ENCODE results near the gene ATXN7L1. TPM values are rescaled to one million over a fixed set of nuclear protein-coding genes. Genes with fewer than 3 reads are reported as not detected.

Gene ATXN7L1
- total and polyA plus RNA-seq, 2 of the 13 experiments (the other 11 are each of a cell fraction or from before 2014, with no cell fraction given) = 4.1 to 7.8 TPM

GRCh38 chr7:105590793-105591192, 285.6 kb downstream of the ATXN7L1 start:
- DNase-seq (ENCODE audit: low spot score) (no peak), FAIRE-seq (no peak), ATAC-seq (no peak)
- in situ Hi-C loops (cut with HindIII; ENCODE audit: extremely low pct_ligation_motif_present, low pct_unique_long_range_greater_than_20kb) = no loop called here
- TF ChIP-seq ONECUT2 (CRISPR knock-in tag; IDR thresholded peaks at IDR 0.05) (no peak), ZNF121 (CRISPR knock-in tag; IDR thresholded peaks at IDR 0.05) (0 out of 2 replicates have a peak, but pooled peaks have one; percentile 11)
- H3K9ac ChIP-seq (ENCODE audit: insufficient read depth, low read depth, low read length) = no peak overlapping the region
- H3K36me3 ChIP-seq (replicated peaks in 1 of 2; ENCODE audit: control insufficient read depth in 1 of 2, insufficient read depth in 2 of 2, low read length in 2 of 2) = no peaks in the 10 kb centered on the region
- no peak overlapping the region for H3K27ac ChIP-seq (ENCODE audit: extremely low read length, insufficient read depth, low read length)
- H4K20me1 ChIP-seq (ENCODE audit: insufficient read depth, low read length) = no peaks in the 10 kb centered on the region
- H2AFZ ChIP-seq (ENCODE audit: low read length) = no peak overlapping the region
- no TSS peak for BruUV-seq (replicated peaks)
- intact Hi-C loops (cut with micrococcal nuclease; ENCODE audit: unreplicated experiment) = no loop called here
- no peaks in the 10 kb centered on the region for H3K79me2 ChIP-seq (ENCODE audit: insufficient read depth, low read length)
- WGBS (ENCODE audit: low lambda C conversion rate) = 23% methylated on average over 4 of the region's 5 CpGs
- ChIA-PET POLR2A (no interaction called here), CTCF (ENCODE audit: low intra/inter-chr PET ratio, low total read pairs) (no interaction called here)
- H3K4me1 ChIP-seq (ENCODE audit: insufficient read depth, low read length) = peaks cover 9% of the 10 kb centered on the region
- no peaks in the 10 kb centered on the region for H3K9me3 ChIP-seq (ENCODE audit: low read length)
- no peak overlapping the region for H3K4me3 ChIP-seq (replicated peaks in 1 of 3; ENCODE audit: insufficient read depth in 1 of 3, low read depth in 2 of 3, low read length in 3 of 3)
- no peak overlapping the region for H3K4me2 ChIP-seq (ENCODE audit: low read depth, low read length)
- no peaks in the 10 kb centered on the region; a peak in 1 of 5 replicates for H3K27me3 ChIP-seq (ENCODE audit: control insufficient read depth in 1 of 2, insufficient read depth in 2 of 2, low read length in 2 of 2)

- Histone ChIP-seq H3K79me2 (ENCODE audit: insufficient read depth, low read length) (no peaks in the 10 kb centered on the region), H3K4me2 (ENCODE audit: low read depth, low read length) (no peak overlapping the region), H3K4me1 (ENCODE audit: insufficient read depth, low read length) (peaks cover 9% of the 10 kb centered on the region), H3K9me3 (ENCODE audit: low read length) (no peaks in the 10 kb centered on the region), H3K9ac (ENCODE audit: insufficient read depth, low read depth, low read length) (no peak overlapping the region), H3K27me3 (ENCODE audit: control insufficient read depth in 1 of 2, insufficient read depth in 2 of 2, low read length in 2 of 2) (no peaks in the 10 kb centered on the region; a peak in 1 of 5 replicates), H4K20me1 (ENCODE audit: insufficient read depth, low read length) (no peaks in the 10 kb centered on the region), H3K27ac (ENCODE audit: extremely low read length, insufficient read depth, low read length) (no peak overlapping the region), H3K4me3 (replicated peaks in 1 of 3; ENCODE audit: insufficient read depth in 1 of 3, low read depth in 2 of 3, low read length in 3 of 3) (no peak overlapping the region), H2AFZ (ENCODE audit: low read length) (no peak overlapping the region), H3K36me3 (replicated peaks in 1 of 2; ENCODE audit: control insufficient read depth in 1 of 2, insufficient read depth in 2 of 2, low read length in 2 of 2) (no peaks in the 10 kb centered on the region)
- DNase-seq (ENCODE audit: low spot score) = peak; percentile 66
- ChIA-PET CTCF (ENCODE audit: low intra/inter-chr PET ratio, low total read pairs) (interaction anchor here (1.1 kb wide), 1 partner anchor 190 kb away, joined by 3 read pairs; no protein-coding TSS in a partner anchor), POLR2A (interaction anchor here (1.2 to 1.3 kb wide), 2 partner anchors 8 to 58 kb away, joined by 3 to 5 read pairs; partner anchors contain the start of genes EFCAB10 and RINT1)
- FAIRE-seq = peak; percentile 93
- in situ Hi-C loops (cut with HindIII; ENCODE audit: extremely low pct_ligation_motif_present, low pct_unique_long_range_greater_than_20kb) = no loop called here
- intact Hi-C loops (cut with micrococcal nuclease; ENCODE audit: unreplicated experiment) = loop anchor here (1.0 kb wide), 3 partner anchors 159 to 666 kb away; no protein-coding TSS in a partner anchor
- ATAC-seq = peak; percentile 94
- no TSS peak for BruUV-seq (replicated peaks)
- WGBS (ENCODE audit: low lambda C conversion rate) = 10% methylated on average over 6 of the region's 6 CpGs
- TF ChIP-seq GABPB1 (CRISPR knock-in tag; IDR thresholded peaks at IDR 0.05) (no peak), THRA (CRISPR knock-in tag; IDR thresholded peaks at IDR 0.05; ENCODE audit: borderline replicate concordance) (0 out of 2 replicates have a peak, but pooled peaks have one; percentile 17), MYC (CRISPR knock-in tag; IDR thresholded peaks at IDR 0.05; ENCODE audit: borderline replicate concordance) (no peak), RFX3 (CRISPR knock-in tag; IDR thresholded peaks at IDR 0.05) (peak; percentile 58; the same call in 1 of the 2 replicates), RAD21 (CRISPR knock-in tag; IDR thresholded peaks at IDR 0.05) (peak; percentile 66), ZKSCAN1 (IDR thresholded peaks at IDR 0.05; ENCODE audit: low read length) (no peak), HNF4A (CRISPR knock-in tag; IDR thresholded peaks at IDR 0.05) (0 out of 2 replicates have a peak, but pooled peaks have one; percentile 30), ZNF772 (CRISPR knock-in tag; IDR thresholded peaks at IDR 0.05) (no peak), ZNF615 (CRISPR knock-in tag; IDR thresholded peaks at IDR 0.05; ENCODE audit: borderline replicate concordance) (no peak), GATAD2A (CRISPR knock-in tag; IDR thresholded peaks at IDR 0.05) (0 out of 2 replicates have a peak, but pooled peaks have one; percentile 19), STAG1 (CRISPR knock-in tag; IDR thresholded peaks at IDR 0.05) (peak; percentile 82), SAP130 (CRISPR knock-in tag; IDR thresholded peaks at IDR 0.05; ENCODE audit: low read depth) (0 out of 2 replicates have a peak, but pooled peaks have one; percentile 21), HOMEZ (CRISPR knock-in tag; IDR thresholded peaks at IDR 0.05; ENCODE audit: low read depth) (no peak)
These were observed 286.9 kb downstream of the ATXN7L1 start for GRCh38 chr7:105589356-105590077.
